ENCODE measurements around the gene CDC6.

The CDC6 gene, protein sequence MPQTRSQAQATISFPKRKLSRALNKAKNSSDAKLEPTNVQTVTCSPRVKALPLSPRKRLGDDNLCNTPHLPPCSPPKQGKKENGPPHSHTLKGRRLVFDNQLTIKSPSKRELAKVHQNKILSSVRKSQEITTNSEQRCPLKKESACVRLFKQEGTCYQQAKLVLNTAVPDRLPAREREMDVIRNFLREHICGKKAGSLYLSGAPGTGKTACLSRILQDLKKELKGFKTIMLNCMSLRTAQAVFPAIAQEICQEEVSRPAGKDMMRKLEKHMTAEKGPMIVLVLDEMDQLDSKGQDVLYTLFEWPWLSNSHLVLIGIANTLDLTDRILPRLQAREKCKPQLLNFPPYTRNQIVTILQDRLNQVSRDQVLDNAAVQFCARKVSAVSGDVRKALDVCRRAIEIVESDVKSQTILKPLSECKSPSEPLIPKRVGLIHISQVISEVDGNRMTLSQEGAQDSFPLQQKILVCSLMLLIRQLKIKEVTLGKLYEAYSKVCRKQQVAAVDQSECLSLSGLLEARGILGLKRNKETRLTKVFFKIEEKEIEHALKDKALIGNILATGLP

DNA sequence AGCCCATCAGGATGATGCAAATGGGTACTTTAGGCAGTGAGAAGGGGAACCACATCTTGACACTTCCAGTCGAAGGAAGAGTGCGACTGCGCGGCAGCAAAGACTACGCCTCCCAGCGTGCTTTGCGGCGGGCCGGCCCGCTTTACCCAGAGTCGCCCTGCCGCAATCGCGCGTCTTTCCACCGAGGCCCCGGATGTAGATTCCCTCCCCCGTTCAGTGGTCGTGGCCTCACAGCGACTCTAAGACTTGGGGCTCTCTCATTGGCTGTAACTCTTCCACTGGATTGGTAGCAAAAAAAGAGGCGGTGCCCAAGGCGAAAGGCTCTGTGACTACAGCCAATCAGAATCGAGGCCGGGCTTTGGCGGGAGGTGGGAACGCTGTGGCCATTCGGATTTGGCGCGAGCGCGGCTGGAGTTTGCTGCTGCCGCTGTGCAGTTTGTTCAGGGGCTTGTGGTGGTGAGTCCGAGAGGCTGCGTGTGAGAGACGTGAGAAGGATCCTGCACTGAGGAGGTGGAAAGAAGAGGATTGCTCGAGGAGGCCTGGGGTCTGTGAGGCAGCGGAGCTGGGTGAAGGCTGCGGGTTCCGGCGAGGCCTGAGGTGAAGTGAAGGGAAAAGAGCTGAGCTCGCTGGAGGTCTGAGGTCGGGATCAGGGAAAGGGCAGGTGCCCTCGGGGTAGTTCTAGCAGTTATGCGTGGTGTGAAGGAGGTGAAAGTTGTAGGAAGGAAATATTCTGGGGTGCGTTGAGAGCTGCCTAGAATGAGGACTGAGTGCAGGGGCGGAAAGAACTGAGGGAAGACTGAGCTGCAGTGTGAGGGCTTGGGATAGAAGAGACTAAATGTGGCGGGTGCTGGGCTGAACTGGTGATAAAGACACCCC is at the start of gene CDC6:
Gene CDC6, plus strand, starts transcription at position 386 of the 876 bp plus-strand sequence. CDS start 1,542 bp downstream, outside the sequence.
- peak within 1 kb of the TSS; percentile 47 to 72 for H3K9ac ChIP-seq (ENCODE audit: low read depth in 1 of 2, low read length in 2 of 2)
- peaks cover 0 to 2% of the 10 kb centered on the region in 2 donors for H3K36me3 ChIP-seq (ENCODE audit: control insufficient read depth in 2 of 2, insufficient read depth in 2 of 2, low read length in 2 of 2)
- H3K4me3 ChIP-seq (ENCODE audit: low read length in 2 of 2), result peak within 1 kb of the TSS; percentile 63 to 91
- no peaks in the 10 kb centered on the region for H3K27me3 ChIP-seq (ENCODE audit: control insufficient read depth in 2 of 2, insufficient read depth in 2 of 2, low read length in 2 of 2)
- H3K4me1 ChIP-seq (ENCODE audit: control insufficient read depth in 2 of 2, insufficient read depth in 2 of 2, low read length in 2 of 2), result peaks cover 19 to 24% of the 10 kb centered on the region in 2 donors
- peak within 1 kb of the TSS; percentile 16 to 57 for H3K27ac ChIP-seq (ENCODE audit: low read depth in 2 of 2, low read length in 2 of 2)
- H3K9me3 ChIP-seq (ENCODE audit: control insufficient read depth in 2 of 2, low read length in 2 of 2), result no peaks in the 10 kb centered on the region

DNA sequence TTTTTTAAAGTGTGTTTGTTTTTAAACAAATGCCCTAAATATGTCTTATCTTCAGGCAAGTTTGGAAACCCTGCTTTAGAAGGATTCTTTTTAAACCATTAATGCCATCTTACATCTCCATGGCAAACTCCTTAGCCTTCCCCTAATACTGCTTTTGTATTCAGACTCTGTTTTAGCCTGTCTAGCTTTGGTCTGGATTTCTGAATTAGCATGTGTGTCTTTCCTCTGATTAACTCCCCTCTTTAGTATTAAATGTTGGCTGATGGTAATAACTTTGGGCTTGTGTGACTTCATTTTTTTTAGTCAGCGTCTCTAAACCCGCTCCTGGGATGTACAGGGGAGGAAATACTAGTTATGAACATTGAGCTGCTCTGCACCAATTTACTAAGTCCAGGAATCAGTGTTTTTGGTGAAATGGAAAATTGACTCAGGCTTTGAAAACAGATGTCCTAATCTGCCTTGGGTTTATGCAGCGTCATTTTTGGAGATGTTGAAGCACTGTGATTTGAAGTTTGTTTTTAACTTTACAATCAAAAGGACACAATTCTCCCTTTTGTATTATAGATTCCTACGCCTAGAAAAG is 46.3 kb upstream of the CDC6 start:
- no peak overlapping the region for H3K27ac ChIP-seq (ENCODE audit: low read depth in 2 of 2, low read length in 2 of 2)
- no peaks in the 10 kb centered on the region for H3K27me3 ChIP-seq (ENCODE audit: control insufficient read depth in 2 of 2, insufficient read depth in 2 of 2, low read length in 2 of 2)
- H3K4me3 ChIP-seq (ENCODE audit: low read length in 2 of 2), result no peak overlapping the region
- peaks cover 0 to 2% of the 10 kb centered on the region in 2 donors for H3K36me3 ChIP-seq (ENCODE audit: control insufficient read depth in 2 of 2, insufficient read depth in 2 of 2, low read length in 2 of 2)
- H3K4me1 ChIP-seq (ENCODE audit: control insufficient read depth in 2 of 2, insufficient read depth in 2 of 2, low read length in 2 of 2), result no peaks in the 10 kb centered on the region
- H3K9me3 ChIP-seq (ENCODE audit: control insufficient read depth in 2 of 2, low read length in 2 of 2), result no peaks in the 10 kb centered on the region
- H3K9ac ChIP-seq (ENCODE audit: low read depth in 1 of 2, low read length in 2 of 2), result no peak overlapping the region

DNA sequence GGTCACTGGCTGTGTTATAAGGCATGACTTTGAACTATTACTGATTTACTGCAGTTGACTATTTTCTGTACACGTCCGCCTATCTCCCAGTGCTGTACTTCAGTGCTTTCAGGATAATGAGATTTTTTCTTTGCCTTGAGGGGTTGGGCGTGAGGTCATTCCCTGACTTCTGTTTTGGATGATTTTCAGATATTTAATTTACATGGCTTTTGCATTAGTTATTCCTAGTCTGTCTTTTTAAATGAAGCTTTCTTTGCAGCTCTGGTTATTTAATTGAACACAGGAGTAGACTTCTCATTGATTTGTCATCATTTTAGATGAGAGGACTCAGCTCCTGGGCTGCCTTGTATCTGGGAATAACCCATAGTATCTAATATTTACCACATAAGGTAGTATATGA is 44.9 kb upstream of the CDC6 start:
- Histone ChIP-seq H3K9me3 (ENCODE audit: control insufficient read depth in 2 of 2, low read length in 2 of 2) (no peaks in the 10 kb centered on the region), H3K4me3 (ENCODE audit: low read length in 2 of 2) (no peak overlapping the region), H3K36me3 (ENCODE audit: control insufficient read depth in 2 of 2, insufficient read depth in 2 of 2, low read length in 2 of 2) (peaks cover 0 to 2% of the 10 kb centered on the region in 2 donors), H3K27ac (ENCODE audit: low read depth in 2 of 2, low read length in 2 of 2) (no peak overlapping the region), H3K4me1 (ENCODE audit: control insufficient read depth in 2 of 2, insufficient read depth in 2 of 2, low read length in 2 of 2) (no peaks in the 10 kb centered on the region), H3K9ac (ENCODE audit: low read depth in 1 of 2, low read length in 2 of 2) (no peak overlapping the region), H3K27me3 (ENCODE audit: control insufficient read depth in 2 of 2, insufficient read depth in 2 of 2, low read length in 2 of 2) (no peaks in the 10 kb centered on the region)

GRCh38 chr17:40243761-40244160 is 43.9 kb upstream of the CDC6 start:
- Histone ChIP-seq H3K4me1 (ENCODE audit: control insufficient read depth in 2 of 2, insufficient read depth in 2 of 2, low read length in 2 of 2) (no peaks in the 10 kb centered on the region), H3K36me3 (ENCODE audit: control insufficient read depth in 2 of 2, insufficient read depth in 2 of 2, low read length in 2 of 2) (peaks cover 0 to 2% of the 10 kb centered on the region in 2 donors), H3K27me3 (ENCODE audit: control insufficient read depth in 2 of 2, insufficient read depth in 2 of 2, low read length in 2 of 2) (no peaks in the 10 kb centered on the region), H3K27ac (ENCODE audit: low read depth in 2 of 2, low read length in 2 of 2) (no peak overlapping the region), H3K9me3 (ENCODE audit: control insufficient read depth in 2 of 2, low read length in 2 of 2) (no peaks in the 10 kb centered on the region), H3K9ac (ENCODE audit: low read depth in 1 of 2, low read length in 2 of 2) (no peak overlapping the region), H3K4me3 (ENCODE audit: low read length in 2 of 2) (no peak overlapping the region)

GRCh38 chr17:40244255-40244654 is 43.4 kb upstream of the CDC6 start:
- Histone ChIP-seq H3K27ac (ENCODE audit: low read depth in 2 of 2, low read length in 2 of 2) (no peak overlapping the region), H3K4me3 (ENCODE audit: low read length in 2 of 2) (no peak overlapping the region), H3K9ac (ENCODE audit: low read depth in 1 of 2, low read length in 2 of 2) (peak overlapping the region in 1 of 2 donors; percentile 26), H3K4me1 (ENCODE audit: control insufficient read depth in 2 of 2, insufficient read depth in 2 of 2, low read length in 2 of 2) (no peaks in the 10 kb centered on the region), H3K36me3 (ENCODE audit: control insufficient read depth in 2 of 2, insufficient read depth in 2 of 2, low read length in 2 of 2) (peaks cover 0 to 1% of the 10 kb centered on the region in 2 donors), H3K9me3 (ENCODE audit: control insufficient read depth in 2 of 2, low read length in 2 of 2) (no peaks in the 10 kb centered on the region), H3K27me3 (ENCODE audit: control insufficient read depth in 2 of 2, insufficient read depth in 2 of 2, low read length in 2 of 2) (no peaks in the 10 kb centered on the region)

DNA sequence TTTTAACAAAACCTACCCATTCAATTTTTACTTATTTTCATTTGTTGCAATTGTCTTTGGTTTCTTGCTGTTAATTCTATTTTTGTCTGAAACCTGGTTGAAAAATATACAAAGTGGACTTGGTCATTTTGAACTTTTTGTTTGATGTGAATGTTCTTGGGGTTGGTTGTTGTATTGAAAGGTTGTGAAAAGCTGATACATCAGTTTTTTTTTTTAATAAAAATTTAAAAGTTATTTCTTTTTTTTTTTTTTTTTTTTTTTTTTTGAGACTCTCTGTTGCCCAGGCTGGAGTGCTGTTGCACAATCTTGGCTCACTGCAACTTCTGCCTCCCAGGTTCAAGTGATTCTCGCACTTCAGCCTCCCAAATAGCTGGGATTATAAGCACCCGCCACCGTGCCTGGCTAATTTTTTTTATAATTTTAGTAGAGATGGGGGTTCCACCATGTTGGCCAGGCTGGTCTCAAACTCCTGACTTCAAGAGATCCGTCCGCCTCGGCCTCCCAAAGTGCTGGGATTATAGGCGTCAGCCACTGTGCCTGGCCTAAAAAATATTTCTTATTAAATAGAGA is 39.7 kb upstream of the CDC6 start:
- Histone ChIP-seq H3K27me3 (ENCODE audit: control insufficient read depth in 2 of 2, insufficient read depth in 2 of 2, low read length in 2 of 2) (no peaks in the 10 kb centered on the region), H3K27ac (ENCODE audit: low read depth in 2 of 2, low read length in 2 of 2) (no peak overlapping the region), H3K36me3 (ENCODE audit: control insufficient read depth in 2 of 2, insufficient read depth in 2 of 2, low read length in 2 of 2) (no peaks in the 10 kb centered on the region), H3K4me3 (ENCODE audit: low read length in 2 of 2) (no peak overlapping the region), H3K9me3 (ENCODE audit: control insufficient read depth in 2 of 2, low read length in 2 of 2) (no peaks in the 10 kb centered on the region), H3K4me1 (ENCODE audit: control insufficient read depth in 2 of 2, insufficient read depth in 2 of 2, low read length in 2 of 2) (peaks cover 5 to 6% of the 10 kb centered on the region in 2 donors), H3K9ac (ENCODE audit: low read depth in 1 of 2, low read length in 2 of 2) (no peak overlapping the region)

DNA sequence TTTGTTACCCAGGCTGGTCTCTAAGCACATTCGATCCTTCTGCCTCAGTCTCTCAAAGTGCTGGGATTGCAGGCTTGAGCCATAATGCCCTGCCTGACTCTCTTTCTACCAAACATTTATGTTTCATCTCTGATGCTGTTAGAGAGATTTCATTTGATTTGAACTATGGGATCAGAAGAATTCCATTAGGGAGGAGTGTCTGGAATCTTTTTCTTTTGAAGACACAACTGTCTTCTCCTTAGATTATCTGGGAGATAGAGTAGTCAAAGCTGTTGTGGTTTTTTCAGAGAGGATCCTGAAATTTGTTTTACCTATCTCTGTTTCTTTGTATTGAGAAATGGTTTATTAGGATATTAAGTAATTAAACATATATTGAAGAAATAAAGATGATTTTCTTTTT is 39.2 kb upstream of the CDC6 start:
- Histone ChIP-seq H3K4me1 (ENCODE audit: control insufficient read depth in 2 of 2, insufficient read depth in 2 of 2, low read length in 2 of 2) (peaks cover 5 to 6% of the 10 kb centered on the region in 2 donors), H3K36me3 (ENCODE audit: control insufficient read depth in 2 of 2, insufficient read depth in 2 of 2, low read length in 2 of 2) (no peaks in the 10 kb centered on the region), H3K9me3 (ENCODE audit: control insufficient read depth in 2 of 2, low read length in 2 of 2) (no peaks in the 10 kb centered on the region), H3K9ac (ENCODE audit: low read depth in 1 of 2, low read length in 2 of 2) (no peak overlapping the region), H3K27me3 (ENCODE audit: control insufficient read depth in 2 of 2, insufficient read depth in 2 of 2, low read length in 2 of 2) (no peaks in the 10 kb centered on the region), H3K27ac (ENCODE audit: low read depth in 2 of 2, low read length in 2 of 2) (no peak overlapping the region), H3K4me3 (ENCODE audit: low read length in 2 of 2) (no peak overlapping the region)

GRCh38 chr17:40251576-40251975 is 36.1 kb upstream of the CDC6 start:
- peaks cover 5 to 6% of the 10 kb centered on the region in 2 donors for H3K4me1 ChIP-seq (ENCODE audit: control insufficient read depth in 2 of 2, insufficient read depth in 2 of 2, low read length in 2 of 2)

DNA sequence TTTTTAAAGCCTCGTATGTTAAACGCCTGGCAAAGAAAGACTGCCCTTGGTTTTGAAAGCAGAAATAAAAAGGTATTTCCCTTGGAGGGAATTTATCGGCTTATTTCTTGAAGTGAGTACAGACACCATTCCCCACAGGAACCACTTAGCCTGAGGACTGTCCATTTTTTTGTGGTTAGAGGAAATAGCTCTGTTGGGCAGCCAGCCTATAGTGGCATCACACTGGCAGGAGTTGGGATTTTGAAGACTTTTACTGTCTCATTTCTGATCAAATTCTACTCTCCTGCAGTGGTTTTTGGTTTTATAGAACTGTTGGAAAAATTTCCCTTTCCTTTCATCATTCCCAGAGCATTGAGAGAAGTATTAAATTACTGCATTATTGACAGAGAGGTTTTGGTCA is 34.1 kb upstream of the CDC6 start:
- Histone ChIP-seq H3K27ac (ENCODE audit: low read depth in 2 of 2, low read length in 2 of 2) (no peak overlapping the region), H3K36me3 (ENCODE audit: control insufficient read depth in 2 of 2, insufficient read depth in 2 of 2, low read length in 2 of 2) (peaks cover 15 to 22% of the 10 kb centered on the region in 2 donors)

More at GRCh38 chr17:40251576-40251975, 36.1 kb upstream of the CDC6 start:
- Histone ChIP-seq H3K27ac (ENCODE audit: low read depth in 2 of 2, low read length in 2 of 2) (peak overlapping the region; percentile 63 to 73), H3K27me3 (ENCODE audit: control insufficient read depth in 2 of 2, insufficient read depth in 2 of 2, low read length in 2 of 2) (no peaks in the 10 kb centered on the region), H3K9me3 (ENCODE audit: control insufficient read depth in 2 of 2, low read length in 2 of 2) (no peaks in the 10 kb centered on the region), H3K4me3 (ENCODE audit: low read length in 2 of 2) (no peak overlapping the region), H3K9ac (ENCODE audit: low read depth in 1 of 2, low read length in 2 of 2) (no peak overlapping the region), H3K36me3 (ENCODE audit: control insufficient read depth in 2 of 2, insufficient read depth in 2 of 2, low read length in 2 of 2) (peaks cover 3 to 4% of the 10 kb centered on the region in 2 donors)

More for the DNA sequence above, 34.1 kb upstream of the CDC6 start:
- Histone ChIP-seq H3K9me3 (ENCODE audit: control insufficient read depth in 2 of 2, low read length in 2 of 2) (no peaks in the 10 kb centered on the region), H3K9ac (ENCODE audit: low read depth in 1 of 2, low read length in 2 of 2) (no peak overlapping the region), H3K4me1 (ENCODE audit: control insufficient read depth in 2 of 2, insufficient read depth in 2 of 2, low read length in 2 of 2) (peaks cover 5 to 6% of the 10 kb centered on the region in 2 donors), H3K4me3 (ENCODE audit: low read length in 2 of 2) (no peak overlapping the region), H3K27me3 (ENCODE audit: control insufficient read depth in 2 of 2, insufficient read depth in 2 of 2, low read length in 2 of 2) (no peaks in the 10 kb centered on the region)
